Fibroblast of skin of left biceps (primary cell): ENCODE measurements around the gene AGAP1.

ENCODE experiments used
- DNase-seq, 2 experiments: peaks; one replicate each; pipeline ENCODE4 v3.0.0-alpha.2; 2013; ENCODE audit warnings: low read depth in 2 of 2

The AGAP1 gene

GRCh38 chr2:235847576-235847975 lies 353.7 kb downstream of the AGAP1 start:
- DNase-seq = no peak

- no peak for DNase-seq
These were observed 354.2 kb downstream of the AGAP1 start for GRCh38 chr2:235848055-235848454.

GRCh38 chr2:235848946-235849345 lies 355.1 kb downstream of the AGAP1 start:
- no peak for DNase-seq

GRCh38 chr2:235849489-235849888 lies 355.6 kb downstream of the AGAP1 start:
- DNase-seq = no peak

GRCh38 chr2:235850289-235850688 lies 356.4 kb downstream of the AGAP1 start:
- no peak for DNase-seq

- no peak for DNase-seq
These were observed 357.1 kb downstream of the AGAP1 start for GRCh38 chr2:235850771-235851551.

GRCh38 chr2:235851828-235852525 lies 358.1 kb downstream of the AGAP1 start:
- no peak for DNase-seq

GRCh38 chr2:235852526-235852920 lies 358.7 kb downstream of the AGAP1 start:
- no peak for DNase-seq

- no peak for DNase-seq
These were observed 360.4 kb downstream of the AGAP1 start for GRCh38 chr2:235854276-235854675.

GRCh38 chr2:235855011-235855410 lies 361.2 kb downstream of the AGAP1 start:
- DNase-seq = no peak

- DNase-seq = no peak
These were observed 362.5 kb downstream of the AGAP1 start for GRCh38 chr2:235856151-235856854.

GRCh38 chr2:235857598-235857997 lies 363.8 kb downstream of the AGAP1 start:
- DNase-seq = no peak

- DNase-seq = no peak
These were observed 365.0 kb downstream of the AGAP1 start for GRCh38 chr2:235858881-235859280.

- no peak for DNase-seq
These were observed 365.8 kb downstream of the AGAP1 start for GRCh38 chr2:235859651-235860050.

GRCh38 chr2:235860111-235860510 lies 366.3 kb downstream of the AGAP1 start:
- DNase-seq = peak in 1 of 2 experiments; percentile 21

GRCh38 chr2:235860871-235861270 lies 367.0 kb downstream of the AGAP1 start:
- DNase-seq = no peak

- DNase-seq = no peak
These were observed 367.5 kb downstream of the AGAP1 start for GRCh38 chr2:235861383-235861782.

GRCh38 chr2:235863414-235863813 lies 369.6 kb downstream of the AGAP1 start:
- no peak for DNase-seq

GRCh38 chr2:235864302-235864701 lies 370.5 kb downstream of the AGAP1 start:
- DNase-seq = no peak

GRCh38 chr2:235864733-235865515 lies 371.1 kb downstream of the AGAP1 start:
- peak in 1 of 2 experiments; percentile 23 for DNase-seq

GRCh38 chr2:235866373-235866772 lies 372.5 kb downstream of the AGAP1 start:
- DNase-seq = no peak

GRCh38 chr2:235868224-235868623 lies 374.4 kb downstream of the AGAP1 start:
- DNase-seq = no peak
